SK-N-MC (cell line): ENCODE results near the gene DIS3L.

Source experiments
- EZH2 ChIP-seq: fragments of 200-600 bp; sonication (generic); IDR thresholded peaks from one replicate; pipeline ENCODE4 v1.6.1; 2017; ENCODE audit warnings: antibody characterized with exemption
- FOXP2 ChIP-seq: optimal IDR thresholded peaks from 2 replicates; pipeline ENCODE3; 2011; ENCODE audit warnings: mild to moderate bottlenecking, moderate library complexity; ENCODE audit not compliant: insufficient read depth; ENCODE audit errors: extremely low read length, control extremely low read depth
- POLR2AphosphoS5 ChIP-seq: IDR thresholded peaks from 2 replicates; pipeline ENCODE4 v1.6.1; 2012; ENCODE audit warnings: mild to moderate bottlenecking, low read depth, low read length, borderline replicate concordance

GRCh38 chr15:66323312-66323928 is 30.1 kb downstream of the DIS3L start:
- TF ChIP-seq POLR2AphosphoS5: no peak
- no peak for TF ChIP-seq EZH2
- no peak for TF ChIP-seq FOXP2
